ENCODE data around the gene EIF2AK3. TPM values are rescaled to one million over a fixed set of nuclear protein-coding genes. Genes with fewer than 3 reads are reported as not detected.
"Not testable (repeated sequence)": the region's sequence is repeated elsewhere in the genome, so short reads cannot be mapped to it uniquely, and the experiment has no call there.

EIF2AK3 gene
- total RNA-seq, 4 donors from 2014 or later, result 7.9 to 11.9 (median 10.0) TPM

- WGBS, result 84% methylated on average over 1 of the region's 1 CpG
- no peak overlapping the region for H3K4me3 ChIP-seq
- intact Hi-C loops (cut with DNase I), result no loop called here
- no peak overlapping the region for H3K27ac ChIP-seq (replicated peaks in 1 of 4)
- no peaks in the 10 kb centered on the region for H3K27me3 ChIP-seq
- no peaks in the 10 kb centered on the region for H3K36me3 ChIP-seq
- H3K9me3 ChIP-seq, result no peaks in the 10 kb centered on the region
- TF ChIP-seq POLR2AphosphoS5 (IDR thresholded peaks at IDR 0.05) (no peak), CTCF (IDR thresholded peaks at IDR 0.05) (no peak), EP300 (IDR thresholded peaks at IDR 0.05) (no peak), POLR2A (IDR thresholded peaks at IDR 0.05; ENCODE audit: low read depth) (no peak)
- no peak for DNase-seq (ENCODE audit: extremely low spot score)
- H3K4me1 ChIP-seq, result no peaks in the 10 kb centered on the region
Measured at GRCh38 chr2:88651646-88652045, 24.4 kb upstream of the EIF2AK3 start.

- H3K36me3 ChIP-seq; H3K4me1 ChIP-seq; H3K4me3 ChIP-seq; intact Hi-C loops (cut with DNase I); H3K27ac ChIP-seq (replicated peaks in 1 of 4); DNase-seq (ENCODE audit: extremely low spot score); H3K9me3 ChIP-seq: not testable (repeated sequence)
- 57% methylated on average over 2 of the region's 2 CpGs for WGBS
- peaks cover 0 to 10% (median 0%) of the 10 kb centered on the region in 4 donors for H3K27me3 ChIP-seq
Measured at GRCh38 chr2:88645291-88645882, 18.1 kb upstream of the EIF2AK3 start.

GRCh38 chr2:88642278-88642677, 15.0 kb upstream of the EIF2AK3 start:
- Histone ChIP-seq H3K9me3 (no peaks in the 10 kb centered on the region), H3K27me3 (peaks cover 0 to 10% (median 0%) of the 10 kb centered on the region in 4 donors), H3K36me3 (no peaks in the 10 kb centered on the region), H3K4me1 (no peaks in the 10 kb centered on the region), H3K4me3 (no peak overlapping the region), H3K27ac (replicated peaks in 1 of 4) (no peak overlapping the region)
- TF ChIP-seq POLR2AphosphoS5 (IDR thresholded peaks at IDR 0.05) (no peak), EP300 (IDR thresholded peaks at IDR 0.05) (no peak), CTCF (IDR thresholded peaks at IDR 0.05) (no peak), POLR2A (IDR thresholded peaks at IDR 0.05; ENCODE audit: low read depth) (no peak)
- DNase-seq (ENCODE audit: extremely low spot score), result no peak
- 57% methylated on average over 3 of the region's 3 CpGs for WGBS
- intact Hi-C loops (cut with DNase I), result no loop called here

GRCh38 chr2:88641330-88641729, 14.1 kb upstream of the EIF2AK3 start:
- Histone ChIP-seq H3K4me1 (no peaks in the 10 kb centered on the region), H3K36me3 (no peaks in the 10 kb centered on the region), H3K27me3 (peaks cover 0 to 10% (median 0%) of the 10 kb centered on the region in 4 donors), H3K4me3 (no peak overlapping the region), H3K9me3 (no peaks in the 10 kb centered on the region), H3K27ac (replicated peaks in 1 of 4) (no peak overlapping the region)
- intact Hi-C loops (cut with DNase I), result no loop called here
- DNase-seq (ENCODE audit: extremely low spot score), result no peak
- 60% methylated on average over 1 of the region's 7 CpGs for WGBS
- TF ChIP-seq POLR2A (IDR thresholded peaks at IDR 0.05; ENCODE audit: low read depth) (no peak), POLR2AphosphoS5 (IDR thresholded peaks at IDR 0.05) (no peak), EP300 (IDR thresholded peaks at IDR 0.05) (no peak), CTCF (IDR thresholded peaks at IDR 0.05) (no peak)

GRCh38 chr2:88639865-88640264, 12.6 kb upstream of the EIF2AK3 start:
- peaks cover 0 to 10% (median 0%) of the 10 kb centered on the region in 4 donors for H3K27me3 ChIP-seq
- no peak for TF ChIP-seq POLR2AphosphoS5 (IDR thresholded peaks at IDR 0.05)
- no peak for TF ChIP-seq POLR2A (IDR thresholded peaks at IDR 0.05; ENCODE audit: low read depth)
- TF ChIP-seq CTCF (IDR thresholded peaks at IDR 0.05), result no peak
- TF ChIP-seq EP300 (IDR thresholded peaks at IDR 0.05), result no peak
- H3K4me3 ChIP-seq, result no peak overlapping the region

More at GRCh38 chr2:88639865-88640264, 12.6 kb upstream of the EIF2AK3 start:
- H3K9me3 ChIP-seq, result no peaks in the 10 kb centered on the region
- no peaks in the 10 kb centered on the region for H3K36me3 ChIP-seq
- no peaks in the 10 kb centered on the region for H3K4me1 ChIP-seq
- DNase-seq (ENCODE audit: extremely low spot score), result no peak
- intact Hi-C loops (cut with DNase I), result no loop called here
- no peak overlapping the region for H3K27ac ChIP-seq (replicated peaks in 1 of 4)
- WGBS, result 94% methylated on average over 1 of the region's 1 CpG
